ENCODE data around the gene NOTCH1.

DNA sequence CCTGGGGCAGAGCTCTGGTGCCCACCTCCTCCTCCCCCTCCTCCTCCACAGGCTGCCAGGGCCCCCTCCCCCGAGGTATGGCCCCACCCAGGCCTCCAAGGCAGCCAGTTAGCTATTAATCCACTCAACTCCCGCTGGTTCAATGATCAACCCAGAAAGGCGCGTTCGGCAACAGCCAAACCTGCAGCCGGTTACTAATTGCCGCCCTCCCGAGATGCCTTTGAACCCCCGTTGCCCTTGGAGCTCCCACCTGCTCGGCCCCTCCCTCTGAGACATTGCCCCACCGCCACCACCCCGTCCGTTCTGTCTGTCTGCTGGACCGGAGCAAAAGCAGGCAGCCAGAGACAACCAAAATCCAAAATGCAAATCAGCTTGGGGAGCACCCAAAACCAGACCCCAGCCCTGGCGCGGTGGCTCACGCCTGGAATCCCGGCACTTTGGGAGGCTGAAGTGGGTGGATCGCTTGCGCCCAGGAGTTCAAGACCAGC is 25.8 kb downstream of the NOTCH1 start:
- no peak for TF ChIP-seq EP300 (IDR thresholded peaks at IDR 0.05)
- TF ChIP-seq, protein P1, sequence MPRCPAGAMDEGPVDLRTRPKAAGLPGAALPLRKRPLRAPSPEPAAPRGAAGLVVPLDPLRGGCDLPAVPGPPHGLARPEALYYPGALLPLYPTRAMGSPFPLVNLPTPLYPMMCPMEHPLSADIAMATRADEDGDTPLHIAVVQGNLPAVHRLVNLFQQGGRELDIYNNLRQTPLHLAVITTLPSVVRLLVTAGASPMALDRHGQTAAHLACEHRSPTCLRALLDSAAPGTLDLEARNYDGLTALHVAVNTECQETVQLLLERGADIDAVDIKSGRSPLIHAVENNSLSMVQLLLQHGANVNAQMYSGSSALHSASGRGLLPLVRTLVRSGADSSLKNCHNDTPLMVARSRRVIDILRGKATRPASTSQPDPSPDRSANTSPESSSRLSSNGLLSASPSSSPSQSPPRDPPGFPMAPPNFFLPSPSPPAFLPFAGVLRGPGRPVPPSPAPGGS (IDR thresholded peaks at IDR 0.05) = no peak
- TF ChIP-seq POLR2A (IDR thresholded peaks at IDR 0.05; ENCODE audit: low read length) = no peak
